ENCODE results near the gene CROCC.

CROCC gene

DNA sequence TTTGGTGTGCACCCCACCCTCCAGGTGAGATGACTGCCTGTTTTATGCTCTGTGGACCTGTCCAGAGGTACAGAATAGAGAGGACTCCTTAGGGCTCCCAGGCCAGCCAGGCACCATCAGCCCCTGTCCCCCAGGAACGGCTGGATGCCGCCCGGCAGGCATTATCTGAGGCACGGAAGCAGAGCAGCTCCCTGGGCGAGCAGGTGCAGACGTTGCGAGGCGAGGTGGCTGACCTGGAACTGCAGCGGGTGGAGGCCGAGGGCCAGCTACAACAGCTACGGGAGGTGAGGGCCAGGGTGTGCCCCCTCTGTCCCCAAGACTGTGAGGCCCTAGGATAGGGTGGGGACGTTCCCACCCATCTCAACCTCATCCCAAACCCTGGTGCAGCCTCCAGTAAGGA is 47.9 kb downstream of the CROCC start:
- DNase-seq: no peak

- no peak for DNase-seq
These were observed 48.6 kb downstream of the CROCC start for GRCh38 chr1:16970132-16970910.

GRCh38 chr1:16971341-16972188 is 49.8 kb downstream of the CROCC start:
- no peak for DNase-seq

GRCh38 chr1:16972189-16972895 is 50.6 kb downstream of the CROCC start:
- no peak for DNase-seq

- DNase-seq: no peak
These were observed 51.5 kb downstream of the CROCC start for GRCh38 chr1:16973215-16973614.

- DNase-seq: no peak
These were observed 53.5 kb downstream of the CROCC start for GRCh38 chr1:16975211-16975610.

DNA sequence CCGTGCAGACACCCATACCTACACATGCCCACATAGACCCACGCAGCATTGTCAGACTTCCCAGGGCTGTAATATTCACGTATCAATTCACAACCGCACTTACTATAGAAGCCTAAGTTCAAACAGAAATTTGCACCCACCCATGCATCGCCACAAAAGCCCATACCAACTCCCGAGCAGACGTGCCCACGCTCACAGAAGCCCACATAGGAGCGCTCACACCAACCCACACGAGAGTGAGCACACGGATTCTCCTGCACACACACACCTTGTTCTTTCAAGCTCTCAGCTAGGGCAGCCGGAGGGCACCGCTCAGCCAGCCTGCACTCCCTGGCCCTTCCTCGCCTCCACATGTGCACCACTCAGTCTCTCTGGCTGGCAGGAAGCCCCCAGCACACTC is 54.1 kb downstream of the CROCC start:
- no peak for DNase-seq

DNA sequence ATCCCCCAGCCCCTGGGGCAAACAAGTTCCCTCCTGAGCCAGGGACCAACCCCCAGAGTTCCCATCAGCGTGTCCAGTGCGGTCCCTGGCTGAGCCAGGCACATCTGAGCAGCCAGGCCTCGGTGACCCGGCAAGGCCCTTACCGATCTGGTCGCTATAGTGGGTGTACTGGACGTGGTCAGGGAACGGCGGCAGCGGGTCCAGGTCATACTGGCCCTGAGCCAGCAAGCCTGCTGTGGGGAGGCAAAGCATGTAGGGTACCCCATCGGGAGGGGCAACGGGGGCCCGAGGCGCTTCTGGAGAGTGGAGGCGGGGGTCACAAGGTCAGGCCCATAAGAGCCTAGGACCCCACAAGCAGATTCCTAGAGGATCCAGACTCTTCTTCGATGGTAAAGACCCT is 55.2 kb downstream of the CROCC start:
- no peak for DNase-seq

DNA sequence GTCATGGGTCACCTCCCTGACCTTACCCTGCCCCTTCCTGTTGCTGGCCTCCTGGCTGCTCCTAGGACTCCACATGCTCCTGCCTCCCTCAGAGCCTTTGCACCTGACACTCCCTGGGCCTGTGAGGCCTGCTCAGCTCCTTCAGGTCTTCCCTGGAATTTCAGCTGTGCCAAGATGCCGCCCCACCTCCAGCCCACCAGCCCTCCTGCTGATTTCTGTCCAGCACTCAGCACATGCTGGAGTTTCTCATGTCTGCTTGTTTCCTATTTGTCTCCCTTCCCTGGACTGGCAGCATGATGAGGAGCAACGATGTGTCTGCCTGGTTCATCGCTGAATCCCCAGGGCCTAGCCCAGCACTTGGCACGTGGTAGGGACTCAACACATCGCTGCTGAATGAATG is 55.6 kb downstream of the CROCC start:
- DNase-seq: no peak

GRCh38 chr1:16978139-16978538 is 56.4 kb downstream of the CROCC start:
- no peak for DNase-seq

DNA sequence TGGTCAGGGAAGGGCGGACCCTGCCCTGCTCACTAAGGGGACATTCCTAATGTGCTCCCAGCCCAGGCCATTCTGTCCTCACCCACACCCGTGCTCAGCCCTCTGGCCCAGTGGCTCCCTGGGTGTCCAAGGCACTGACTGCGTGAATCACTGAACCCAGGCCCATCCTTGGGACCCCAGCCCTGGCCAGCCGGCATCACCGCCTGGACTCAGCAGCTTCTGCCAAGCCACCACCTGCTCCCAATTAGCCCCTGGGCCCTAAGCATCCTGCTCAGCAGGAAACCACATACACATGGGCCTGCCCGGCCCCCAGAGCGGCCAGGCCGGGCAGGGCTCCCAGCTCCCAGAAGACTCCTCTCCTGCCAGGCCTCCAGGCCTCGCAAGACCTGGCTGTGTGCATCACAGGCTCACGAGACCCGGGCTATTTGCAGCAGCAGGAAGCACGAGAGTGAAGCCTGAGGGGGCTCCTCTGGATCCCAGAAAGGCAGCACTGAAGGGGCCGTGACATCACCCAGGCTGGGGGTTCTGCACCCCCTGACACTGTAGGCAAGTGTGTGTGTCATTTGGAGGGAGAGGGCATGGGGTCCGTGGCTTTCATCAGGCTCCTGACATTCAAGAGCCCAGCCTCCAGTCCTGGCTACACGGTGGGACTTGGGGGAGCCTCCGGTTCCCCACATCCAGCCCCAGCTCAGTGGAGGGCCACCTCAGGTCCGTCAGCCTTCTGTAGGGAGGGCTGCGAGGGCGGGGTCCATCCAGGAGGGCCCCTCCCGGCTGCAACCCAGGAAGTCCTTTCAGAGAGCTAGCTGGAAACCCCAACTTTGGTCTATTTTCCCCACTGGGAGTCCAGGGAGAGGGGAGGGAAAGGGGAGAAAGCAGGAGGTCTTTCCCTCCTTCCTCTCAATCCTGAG is 57.1 kb downstream of the CROCC start:
- DNase-seq: no peak

DNA sequence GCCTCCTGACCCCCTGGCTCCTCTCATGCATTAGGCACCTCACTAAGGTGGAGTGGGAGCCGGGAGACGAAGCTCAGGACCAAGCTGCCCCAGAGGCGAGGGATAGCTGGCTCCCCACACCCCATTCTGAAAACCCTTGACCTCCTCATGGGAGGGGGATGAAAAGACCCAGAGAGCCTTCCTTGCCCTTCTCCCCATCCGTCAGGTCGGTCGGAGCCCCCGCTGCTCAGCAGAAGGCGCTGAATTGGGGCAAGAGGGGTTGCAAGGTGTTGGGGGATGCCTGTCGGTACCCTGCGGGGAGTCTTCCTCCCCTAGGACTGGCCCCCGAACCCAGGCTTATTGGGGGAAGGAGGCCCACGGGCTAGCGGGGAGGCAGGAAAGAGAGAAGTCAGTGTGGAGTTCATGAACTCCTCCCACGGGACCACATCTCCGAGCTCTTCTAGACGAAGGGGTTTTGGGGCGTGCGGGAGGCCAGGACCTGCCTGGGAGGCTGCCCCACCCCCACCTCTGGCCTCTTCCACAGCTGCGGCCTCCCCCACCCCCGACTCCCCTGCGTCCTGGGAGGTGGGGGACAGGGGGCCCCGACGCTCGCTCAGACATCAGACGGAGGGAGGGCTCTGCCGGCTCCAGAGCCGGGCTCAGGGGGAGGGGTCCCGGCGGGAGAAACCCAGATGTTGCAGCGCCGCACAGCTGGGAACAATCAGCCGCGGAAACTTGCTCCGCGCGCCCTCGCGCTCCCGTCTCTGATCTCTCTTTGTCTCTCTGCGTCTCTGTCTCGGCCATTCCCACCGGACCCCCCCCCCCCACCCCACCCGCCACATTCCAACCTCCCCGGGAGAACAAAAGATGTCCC is 58.0 kb downstream of the CROCC start:
- no peak for DNase-seq

DNA sequence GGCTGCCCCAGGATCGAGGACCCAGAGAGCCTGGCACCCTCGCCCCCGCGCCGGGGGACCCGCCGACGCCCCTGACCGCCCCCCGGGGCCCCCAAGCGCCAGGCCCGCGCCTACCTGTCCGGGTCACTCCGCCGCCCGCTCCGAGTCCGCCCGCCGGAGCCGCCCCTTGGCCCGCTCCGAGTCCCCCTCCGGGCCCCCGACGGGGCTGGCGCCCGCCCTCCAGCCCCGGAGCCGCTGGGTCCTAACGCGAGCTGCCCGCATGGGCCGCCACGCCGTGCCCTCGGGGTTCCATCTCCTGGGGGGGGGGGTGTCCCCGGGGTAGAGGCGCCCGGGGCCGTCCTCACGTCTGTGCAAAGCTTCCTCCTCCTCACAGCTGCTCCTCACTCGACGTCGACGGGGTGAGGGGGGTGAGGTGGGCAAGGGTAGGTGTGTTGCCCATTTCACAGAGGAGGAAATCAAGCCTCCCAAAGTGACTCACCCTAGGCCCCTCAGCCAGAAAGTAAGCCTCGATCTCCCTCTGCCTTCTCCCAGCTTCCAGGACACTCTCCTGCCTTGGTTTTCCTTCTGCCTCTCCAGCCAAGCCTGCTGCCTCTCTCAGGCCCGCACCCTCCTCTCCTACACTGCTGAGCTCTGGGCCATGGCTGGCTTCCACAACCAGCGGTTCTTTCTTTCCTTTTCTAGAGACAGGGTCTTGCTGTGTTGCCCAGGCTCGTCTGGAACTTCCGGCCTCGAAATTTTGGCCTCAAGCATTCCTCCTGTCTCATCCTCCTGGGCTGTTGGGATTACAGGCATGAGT is 58.9 kb downstream of the CROCC start, which contains the start of gene MFAP2:
Gene MFAP2, minus strand, starts transcription at position 148 of the 796 bp plus-strand sequence. CDS start 2,347 bp downstream, outside the sequence.
- no peak for DNase-seq

GRCh38 chr1:16981269-16981849 is 59.6 kb downstream of the CROCC start:
- no peak for DNase-seq

DNA sequence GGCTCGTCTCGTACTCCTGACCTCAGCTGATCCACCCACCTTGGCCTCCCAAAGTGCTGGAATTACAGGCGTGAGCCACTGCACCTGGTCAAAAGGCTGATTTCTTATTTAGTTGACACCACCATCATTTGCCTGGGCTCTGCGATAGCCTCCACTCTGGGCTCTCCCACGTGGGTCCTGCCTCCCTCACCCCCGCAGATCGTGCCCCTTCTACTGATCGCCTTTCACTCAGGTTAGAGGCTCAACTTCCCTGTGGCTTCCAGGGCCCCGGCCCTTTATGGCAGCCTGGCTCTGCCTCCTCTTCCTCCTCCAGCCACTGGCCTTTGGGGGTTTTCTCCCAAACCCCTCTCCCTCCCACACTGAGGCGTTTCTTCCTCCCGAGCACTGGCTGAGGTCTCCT is 61.2 kb downstream of the CROCC start:
- no peak for DNase-seq

DNA sequence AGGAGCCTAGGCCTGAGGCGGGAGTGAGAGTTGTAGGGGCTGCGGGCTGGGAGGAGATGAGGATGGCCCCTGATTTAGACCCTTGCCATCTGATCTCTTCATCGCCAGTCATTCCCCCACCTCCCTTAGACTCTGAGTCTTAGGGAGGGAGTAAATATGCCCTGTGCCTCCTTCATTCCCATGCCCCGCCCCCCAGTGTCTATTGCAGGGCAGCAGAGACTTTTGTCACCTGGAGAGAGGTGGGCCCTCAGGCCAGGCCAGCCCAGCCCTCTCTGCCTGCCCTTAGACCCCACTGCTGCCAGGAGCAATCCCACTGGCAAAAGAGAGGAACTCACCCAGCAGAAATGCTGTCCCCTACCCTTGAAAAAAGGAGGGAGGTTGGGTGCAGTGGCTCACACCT is 61.9 kb downstream of the CROCC start:
- DNase-seq: no peak

- no peak for DNase-seq
These were observed 63.0 kb downstream of the CROCC start for GRCh38 chr1:16984717-16985116.

- no peak for DNase-seq
These were observed 64.4 kb downstream of the CROCC start for GRCh38 chr1:16986113-16986512.

DNA sequence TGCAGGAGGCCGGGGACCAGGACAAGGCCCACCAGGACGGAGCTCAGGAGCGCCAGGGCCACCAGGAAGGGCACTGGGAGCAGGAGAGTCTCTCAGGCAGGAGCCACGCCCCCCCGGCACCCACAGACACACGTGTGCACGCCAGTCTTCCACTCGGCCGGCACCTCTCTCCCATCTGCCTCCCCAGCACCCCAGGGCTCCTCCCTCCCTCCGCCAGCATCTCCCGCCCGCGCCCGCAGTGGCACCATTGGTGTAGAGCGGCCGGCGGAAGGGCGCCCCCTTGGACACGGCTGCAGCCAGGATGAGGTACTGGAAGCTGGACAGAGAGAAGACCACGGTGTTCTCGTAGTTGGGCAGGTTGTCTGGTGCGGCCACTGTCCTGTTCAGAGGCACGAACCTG is 64.8 kb downstream of the CROCC start:
- DNase-seq: no peak

- no peak for DNase-seq
These were observed 65.2 kb downstream of the CROCC start for GRCh38 chr1:16986962-16987361.

Measured in hippocampal formation (tissue), 2 donors.